ENCODE results near the gene ABCD3.
"Not testable (repeated sequence)": the region's sequence is repeated elsewhere in the genome, so short reads cannot be mapped to it uniquely, and the experiment has no call there.

Gene ABCD3

GRCh38 chr1:94417978-94418663, at the start of gene ABCD3:
Gene ABCD3 (plus strand): TSS chr1:94418389. CDS start chr1:94418479, 90 bp downstream.
- peak; percentile 98 for DNase-seq

GRCh38 chr1:94372771-94373170, 45.4 kb upstream of the ABCD3 start:
- not testable (repeated sequence) for DNase-seq

- DNase-seq = not testable (repeated sequence)
These were observed 44.9 kb upstream of the ABCD3 start for GRCh38 chr1:94373311-94373710.

GRCh38 chr1:94375666-94376065, 42.5 kb upstream of the ABCD3 start:
- DNase-seq = not testable (repeated sequence)

- not testable (repeated sequence) for DNase-seq
These were observed 39.7 kb upstream of the ABCD3 start for GRCh38 chr1:94378493-94378892.

GRCh38 chr1:94379615-94380014, 38.6 kb upstream of the ABCD3 start:
- no peak for DNase-seq

- no peak for DNase-seq
These were observed 36.0 kb upstream of the ABCD3 start for GRCh38 chr1:94382201-94382600.

GRCh38 chr1:94383966-94384408, 34.2 kb upstream of the ABCD3 start:
- no peak for DNase-seq

GRCh38 chr1:94384485-94385265, 33.5 kb upstream of the ABCD3 start:
- DNase-seq = peak; percentile 21

- DNase-seq = no peak
These were observed 32.8 kb upstream of the ABCD3 start for GRCh38 chr1:94385308-94385929.

- no peak for DNase-seq
These were observed 28.9 kb upstream of the ABCD3 start for GRCh38 chr1:94389298-94389697.

- no peak for DNase-seq
These were observed 23.9 kb upstream of the ABCD3 start for GRCh38 chr1:94394247-94394646.

GRCh38 chr1:94395231-94395630, 23.0 kb upstream of the ABCD3 start:
- DNase-seq = no peak

GRCh38 chr1:94395748-94396309, 22.4 kb upstream of the ABCD3 start:
- DNase-seq = no peak

GRCh38 chr1:94396356-94397010, 21.7 kb upstream of the ABCD3 start:
- DNase-seq = no peak

- no peak for DNase-seq
These were observed 19.8 kb upstream of the ABCD3 start for GRCh38 chr1:94398356-94398755.

GRCh38 chr1:94399453-94399852, 18.7 kb upstream of the ABCD3 start:
- no peak for DNase-seq

GRCh38 chr1:94401206-94401605, 17.0 kb upstream of the ABCD3 start:
- DNase-seq = no peak

- no peak for DNase-seq
These were observed 11.7 kb upstream of the ABCD3 start for GRCh38 chr1:94406446-94406845.

GRCh38 chr1:94408104-94408830, 9.9 kb upstream of the ABCD3 start:
- no peak for DNase-seq

- no peak for DNase-seq
These were observed 7.0 kb upstream of the ABCD3 start for GRCh38 chr1:94411237-94411636.

GRCh38 chr1:94413311-94413710, 4.9 kb upstream of the ABCD3 start:
- no peak for DNase-seq
